GM20431 (cell line): ENCODE data around the gene PADI3.

Experiments used
- in situ Hi-C: fragments of 300-500 bp; cut with MseI, MboI; formaldehyde crosslinking; loops from one replicate; pipeline ENCODE4 v1.15.0; 2020; ENCODE audit warnings: low sequenced_read_pairs; ENCODE audit not compliant: unreplicated experiment

PADI3 gene

DNA sequence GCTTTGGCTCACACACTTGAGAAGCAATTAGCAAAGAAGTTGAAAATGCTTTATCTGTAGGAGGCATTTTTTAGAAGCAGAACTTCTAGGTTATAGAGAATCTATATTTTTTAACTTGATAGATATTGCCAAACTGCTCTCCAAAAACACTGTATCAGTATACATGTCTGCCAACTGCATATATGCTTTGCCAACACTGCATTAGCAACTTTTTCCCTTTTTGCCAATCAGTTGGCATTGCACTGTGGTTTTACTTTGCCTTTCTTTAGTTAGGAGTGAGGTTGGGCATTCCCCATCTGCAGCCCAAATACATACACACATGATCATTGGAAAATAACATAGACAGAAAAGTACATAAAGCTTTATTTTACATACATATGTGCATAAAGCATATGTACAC lies 15.0 kb downstream of the PADI3 start:
- in situ Hi-C loops = no loop called here

DNA sequence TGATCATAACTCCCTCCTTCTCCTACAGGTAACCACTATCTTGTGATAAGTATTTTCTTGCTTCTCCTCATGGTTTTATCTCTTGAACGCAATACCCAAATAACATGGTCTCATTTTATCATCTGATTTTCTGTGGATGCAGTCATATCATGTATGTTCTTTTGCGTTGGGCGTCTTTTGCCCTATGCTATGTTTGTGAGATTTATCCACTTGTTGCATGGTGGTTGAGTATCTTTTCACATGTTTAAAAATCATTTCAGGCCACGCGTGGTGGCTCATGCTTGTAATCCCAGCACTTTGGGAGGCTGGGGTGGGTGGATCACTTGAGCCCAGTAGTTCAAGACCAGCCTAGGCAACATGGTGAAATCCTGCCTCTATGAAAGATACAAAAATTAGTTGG lies 15.6 kb downstream of the PADI3 start:
- in situ Hi-C loops = no loop called here

DNA sequence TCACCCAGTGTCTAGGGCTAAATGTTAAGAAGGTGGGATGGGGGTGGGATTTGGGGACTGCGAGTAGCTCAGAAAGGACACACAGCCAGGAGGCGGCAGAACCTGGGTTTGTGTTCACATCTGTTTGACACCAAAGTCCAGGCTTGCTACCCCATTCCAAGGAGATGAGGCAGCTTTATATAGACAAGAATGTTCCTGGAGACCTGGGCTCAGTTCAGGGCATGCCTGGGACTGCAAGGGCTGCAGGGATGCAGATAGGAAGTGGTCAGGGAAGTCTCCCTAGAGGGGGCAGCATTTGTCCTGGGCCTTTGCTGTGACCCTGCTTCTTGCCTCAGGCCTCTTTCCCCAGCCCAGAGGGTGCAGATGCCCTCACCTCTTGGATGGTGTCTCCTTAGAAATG lies 16.3 kb downstream of the PADI3 start:
- in situ Hi-C loops = no loop called here

DNA sequence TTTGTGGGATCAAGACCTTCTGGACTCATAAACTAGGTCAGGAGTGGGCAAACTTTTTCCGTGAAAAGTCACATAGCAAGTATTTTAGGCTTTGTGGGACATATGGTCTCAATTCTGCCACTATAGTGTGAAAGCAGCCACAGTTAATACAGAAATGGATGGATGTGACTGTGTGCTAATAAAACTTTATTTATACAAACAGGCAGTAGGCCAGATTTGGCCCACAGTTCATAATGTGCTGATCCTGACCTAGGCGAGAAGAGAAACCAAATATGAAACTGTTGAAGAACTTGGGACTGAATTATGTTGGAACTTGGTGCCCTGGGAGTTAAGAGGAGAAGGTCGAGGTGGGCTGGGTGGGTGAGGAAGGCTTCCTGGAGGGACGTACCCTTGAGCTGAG lies 17.1 kb downstream of the PADI3 start:
- in situ Hi-C loops = no loop called here

DNA sequence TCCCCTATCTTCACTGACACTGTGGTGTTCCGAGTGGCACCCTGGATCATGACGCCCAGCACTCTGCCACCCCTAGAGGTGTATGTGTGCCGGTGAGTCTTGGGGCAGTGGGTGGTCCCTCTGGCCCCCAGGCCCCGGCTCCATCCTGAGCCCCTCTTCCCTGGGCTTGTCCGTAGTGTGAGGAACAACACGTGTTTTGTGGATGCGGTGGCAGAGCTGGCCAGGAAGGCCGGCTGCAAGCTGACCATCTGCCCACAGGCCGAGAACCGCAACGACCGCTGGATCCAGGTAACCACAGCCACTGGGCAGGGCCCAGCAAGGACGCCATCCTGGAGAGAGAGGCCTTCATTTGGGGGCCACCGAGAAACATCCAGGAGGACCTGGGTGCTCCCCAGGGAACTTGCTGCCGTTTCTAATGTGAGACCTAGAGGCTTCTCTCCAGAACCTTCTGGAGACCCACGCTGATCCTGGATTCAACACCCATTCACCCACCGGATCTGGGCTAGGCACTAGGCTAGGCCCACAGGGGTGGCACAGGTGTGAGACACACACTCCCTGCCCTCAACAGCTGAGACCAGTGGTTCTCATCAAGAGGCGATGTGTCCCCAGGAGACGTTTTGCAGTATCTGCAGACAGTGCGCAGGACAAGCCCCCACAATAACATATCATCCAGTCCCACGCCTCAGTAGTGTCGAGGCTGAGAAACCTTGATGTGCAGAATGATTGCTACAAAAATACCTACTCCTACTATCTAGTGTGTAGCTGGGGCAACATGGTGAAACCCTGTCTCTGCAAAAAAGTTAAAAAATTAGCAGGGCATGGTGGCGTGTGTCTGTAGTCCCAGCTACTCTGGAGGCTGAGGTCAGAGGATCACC lies 22.2 kb downstream of the PADI3 start:
- in situ Hi-C loops = no loop called here

DNA sequence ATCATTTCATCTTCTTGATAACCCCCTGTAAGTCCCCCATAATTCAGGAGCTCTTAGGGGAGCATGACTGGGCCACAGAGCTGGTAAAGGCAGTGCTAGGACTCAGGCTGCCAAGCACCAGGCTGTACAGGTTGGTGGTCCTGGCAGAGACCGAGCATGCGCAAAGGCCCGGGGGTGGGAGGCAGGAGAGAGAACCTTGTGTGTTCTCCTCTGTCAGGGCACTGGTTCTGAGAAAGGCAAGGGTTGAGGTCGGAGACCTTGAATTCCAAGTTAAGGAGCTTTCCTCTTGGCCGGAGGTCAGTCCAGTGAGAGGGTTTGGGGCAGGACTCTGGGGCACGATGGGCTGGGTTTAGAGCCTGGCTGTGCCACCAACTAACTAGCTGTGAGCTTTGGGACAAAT lies 23.2 kb downstream of the PADI3 start:
- in situ Hi-C loops = no loop called here

DNA sequence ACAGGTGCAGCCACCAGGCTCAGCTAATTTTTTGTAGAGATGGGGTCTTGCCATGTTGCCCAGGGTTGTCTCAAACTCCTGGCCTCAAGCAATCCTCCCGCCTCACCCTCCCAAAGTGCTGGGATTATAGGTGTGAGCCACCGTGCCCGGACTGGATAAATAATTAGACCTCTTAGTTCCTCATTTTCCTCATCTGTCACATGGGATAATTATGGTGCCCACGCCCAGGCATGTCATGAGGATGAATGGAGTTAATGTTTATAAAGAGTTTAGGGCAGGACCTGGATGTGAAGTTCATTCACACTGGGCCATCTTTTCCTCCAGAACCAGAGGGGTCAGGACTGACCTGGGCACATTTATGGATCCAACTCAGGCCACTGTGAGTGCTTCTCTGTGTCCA lies 23.7 kb downstream of the PADI3 start:
- in situ Hi-C loops = no loop called here

DNA sequence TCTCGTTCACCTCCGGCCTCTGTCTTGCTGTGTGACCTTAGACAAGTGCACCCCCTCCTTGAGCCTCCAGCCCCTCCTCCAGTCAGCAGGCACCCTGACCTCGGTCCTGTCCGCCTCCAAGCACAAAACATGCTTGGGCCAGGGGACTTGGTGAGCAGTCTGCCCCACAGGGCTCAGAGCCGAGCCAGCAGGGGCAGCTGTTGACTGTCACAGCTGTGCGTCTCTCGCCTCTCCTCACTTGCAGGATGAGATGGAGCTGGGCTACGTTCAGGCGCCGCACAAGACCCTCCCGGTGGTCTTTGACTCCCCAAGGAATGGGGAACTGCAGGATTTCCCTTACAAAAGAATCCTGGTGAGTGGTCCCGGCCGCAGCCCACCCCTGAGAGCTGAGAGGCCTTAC lies 24.2 kb downstream of the PADI3 start:
- in situ Hi-C loops = no loop called here

DNA sequence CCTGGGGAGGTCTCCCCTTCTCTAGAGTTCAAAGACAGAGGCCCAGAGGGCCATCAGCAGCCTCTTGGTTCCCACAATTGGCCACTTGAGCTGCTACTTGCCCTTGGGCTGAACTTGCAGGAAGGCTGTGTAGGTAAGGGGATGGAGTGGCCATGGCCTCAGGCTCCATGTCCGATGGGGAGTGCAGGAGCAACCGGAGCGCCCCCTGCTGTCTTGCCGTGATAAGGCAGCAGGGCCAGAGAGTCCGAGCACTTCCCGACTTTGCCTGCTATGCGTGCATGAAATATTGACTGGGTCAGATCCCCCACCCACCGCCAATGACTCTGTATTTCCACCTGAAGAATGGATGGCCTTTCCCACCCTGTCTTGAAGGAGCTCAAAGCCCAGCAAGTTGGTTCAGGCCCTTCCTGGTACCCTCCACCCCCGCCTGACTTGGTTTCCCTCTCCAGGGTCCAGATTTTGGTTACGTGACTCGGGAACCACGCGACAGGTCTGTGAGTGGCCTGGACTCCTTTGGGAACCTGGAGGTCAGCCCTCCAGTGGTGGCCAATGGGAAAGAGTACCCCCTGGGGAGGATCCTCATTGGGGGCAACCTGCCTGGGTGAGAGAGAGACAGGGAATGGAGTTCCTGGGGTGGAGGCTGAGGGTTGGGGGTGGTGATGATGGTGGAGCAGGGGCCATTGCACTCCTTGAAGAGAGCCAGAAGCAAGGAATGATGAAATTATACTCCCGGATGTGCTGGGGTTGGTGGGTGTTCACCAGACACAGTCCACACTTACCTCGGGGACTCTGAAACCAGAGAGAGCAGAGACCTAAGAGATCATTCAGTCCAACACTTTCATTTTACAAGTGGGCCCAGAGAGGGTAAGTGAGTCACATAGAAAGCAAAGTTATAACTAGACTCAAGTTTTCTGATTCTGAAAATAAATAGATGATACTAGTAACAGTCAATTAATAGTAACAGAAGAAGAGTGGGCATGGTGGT lies 25.6 kb downstream of the PADI3 start:
- in situ Hi-C loops = no loop called here

DNA sequence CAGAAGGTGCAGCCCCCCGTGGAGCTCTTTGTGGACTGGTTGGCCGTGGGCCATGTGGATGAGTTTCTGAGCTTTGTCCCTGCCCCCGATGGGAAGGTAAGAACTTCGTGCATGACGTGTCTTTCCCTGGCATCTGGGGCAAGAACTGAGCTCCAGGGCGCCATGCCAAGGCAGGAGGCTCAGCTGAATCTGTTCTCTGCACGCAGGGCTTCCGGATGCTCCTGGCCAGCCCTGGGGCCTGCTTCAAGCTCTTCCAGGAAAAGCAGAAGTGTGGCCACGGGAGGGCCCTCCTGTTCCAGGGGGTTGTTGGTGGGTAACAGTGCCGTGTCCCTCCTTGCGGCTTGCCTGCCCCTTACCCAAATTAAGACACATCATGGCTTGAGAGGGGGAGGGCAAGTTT lies 27.7 kb downstream of the PADI3 start:
- in situ Hi-C loops = no loop called here

DNA sequence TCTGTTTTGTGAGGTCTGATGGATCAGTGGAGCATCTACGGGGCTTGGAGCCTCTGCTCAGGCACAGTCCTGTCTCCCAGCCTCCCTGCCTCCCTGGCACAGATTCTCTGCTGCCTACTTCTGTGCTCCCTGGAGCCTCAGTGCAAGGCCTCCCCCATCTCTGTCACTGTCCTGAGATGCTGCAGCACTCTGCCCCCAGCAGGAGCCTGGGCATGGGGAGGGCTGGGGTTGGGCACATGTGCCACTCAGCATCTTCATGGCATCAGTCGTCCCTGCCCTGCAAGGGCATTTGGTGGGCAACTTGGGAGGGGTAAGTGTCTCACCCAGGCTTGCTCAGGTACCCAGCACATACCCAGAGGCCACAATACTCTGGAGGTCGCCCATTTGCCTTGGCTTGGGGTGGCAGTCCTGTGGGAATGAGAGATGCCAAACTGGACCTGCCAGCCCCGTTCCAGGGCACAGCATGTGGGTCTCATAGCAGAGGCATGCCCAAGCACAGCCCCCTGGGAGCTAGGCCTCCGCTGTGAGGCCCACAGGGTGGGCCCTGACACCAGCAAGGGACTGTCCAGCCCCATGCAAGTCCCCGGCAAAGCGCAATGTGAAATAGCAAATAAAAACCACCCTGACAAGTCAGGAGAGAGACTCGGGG lies 28.7 kb downstream of the PADI3 start:
- in situ Hi-C loops = no loop called here

DNA sequence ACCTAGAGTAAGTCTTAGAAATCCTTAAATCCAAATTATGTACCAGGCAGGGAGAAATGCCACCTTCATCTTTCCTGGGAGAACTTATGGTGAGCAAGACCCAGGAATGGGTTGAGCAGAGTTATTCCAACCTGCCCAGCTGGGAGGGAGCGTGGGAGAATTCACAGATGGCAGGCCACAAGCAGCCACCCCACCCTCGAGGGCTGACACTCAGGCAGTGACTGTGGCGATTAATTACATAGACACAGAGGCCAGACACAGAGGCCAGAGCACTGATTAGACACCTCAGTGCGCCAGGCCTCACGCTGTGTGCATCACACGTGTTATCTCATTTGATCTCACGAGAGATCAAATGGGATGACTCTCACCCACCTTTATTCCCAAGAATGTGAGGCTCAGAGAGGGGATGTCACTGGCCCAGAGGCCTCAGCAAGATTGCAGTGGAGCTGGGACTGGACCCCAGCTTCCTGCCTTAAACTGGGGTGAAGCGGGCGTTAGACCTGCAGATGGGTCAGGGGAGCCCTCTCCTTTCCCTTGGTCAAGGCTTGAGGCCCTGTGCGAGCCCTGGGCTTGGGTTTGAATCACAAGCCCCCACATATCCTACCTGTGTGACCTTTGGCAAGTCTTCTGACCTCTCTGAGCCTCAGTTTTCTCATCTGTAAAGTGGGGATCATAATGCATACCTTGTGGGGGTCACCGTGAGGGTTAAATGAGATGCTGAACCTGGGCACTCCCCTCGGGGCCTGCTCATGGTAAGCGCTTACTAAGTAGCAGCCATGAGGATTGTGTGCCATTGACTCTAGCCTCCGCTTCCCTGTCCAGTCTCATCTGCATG lies 30.3 kb downstream of the PADI3 start:
- in situ Hi-C loops = no loop called here

DNA sequence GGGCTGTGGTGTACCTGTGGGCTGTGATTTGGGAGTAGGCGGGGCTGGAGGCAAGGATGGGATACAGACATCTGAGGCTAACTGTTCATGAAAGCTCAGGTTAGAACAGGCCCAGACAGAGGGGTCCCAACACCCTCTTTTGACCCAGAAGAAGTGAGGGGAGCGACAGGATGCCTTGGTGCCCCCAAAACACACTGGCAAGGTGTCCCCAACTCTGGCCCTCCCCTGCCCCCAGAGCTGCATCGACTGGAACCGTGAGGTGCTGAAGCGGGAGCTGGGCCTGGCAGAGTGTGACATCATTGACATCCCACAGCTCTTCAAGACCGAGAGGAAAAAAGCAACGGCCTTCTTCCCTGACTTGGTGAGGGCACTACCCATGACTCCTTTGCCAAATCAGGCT lies 31.5 kb downstream of the PADI3 start:
- in situ Hi-C loops = no loop called here

DNA sequence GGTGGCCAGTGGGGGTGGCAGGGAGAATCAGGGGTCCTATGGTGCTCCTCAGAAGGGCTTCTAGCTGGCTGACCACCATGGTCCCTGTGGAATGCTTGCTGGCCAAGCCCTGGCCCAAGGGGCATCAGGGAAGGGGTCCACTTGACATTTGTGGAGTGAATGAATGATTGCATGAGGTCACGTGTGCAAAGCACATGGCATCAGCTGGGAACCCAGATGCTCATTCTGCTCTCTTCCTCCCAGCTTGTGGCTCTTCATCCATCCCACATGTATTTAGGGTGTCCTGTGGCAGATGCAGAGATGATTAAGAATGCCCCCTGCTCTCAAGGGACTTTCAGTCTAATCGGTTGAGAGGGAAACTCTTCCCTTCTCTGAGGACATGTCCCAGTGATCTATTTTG lies 32.0 kb downstream of the PADI3 start:
- in situ Hi-C loops = no loop called here

DNA sequence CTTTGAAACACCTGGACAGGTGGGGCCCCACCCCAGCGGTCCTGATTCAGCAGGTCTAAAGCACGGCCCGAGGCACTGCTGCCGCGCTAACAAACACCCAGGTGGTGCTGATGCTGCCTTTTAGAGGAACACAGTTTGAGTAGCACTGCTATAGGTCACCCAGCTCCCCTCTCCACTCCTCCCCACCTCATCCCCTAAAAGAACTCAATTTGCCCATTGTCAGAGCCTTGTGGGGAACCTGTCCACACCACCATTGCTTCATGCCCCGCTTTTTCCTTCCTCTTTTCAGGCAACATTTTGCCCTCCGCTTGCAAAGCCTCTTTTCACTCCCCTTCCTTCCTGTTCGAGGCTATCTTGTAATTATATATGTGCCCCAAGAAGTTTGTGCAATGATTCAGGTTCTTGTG lies 32.9 kb downstream of the PADI3 start:
- in situ Hi-C loops = no loop called here

DNA sequence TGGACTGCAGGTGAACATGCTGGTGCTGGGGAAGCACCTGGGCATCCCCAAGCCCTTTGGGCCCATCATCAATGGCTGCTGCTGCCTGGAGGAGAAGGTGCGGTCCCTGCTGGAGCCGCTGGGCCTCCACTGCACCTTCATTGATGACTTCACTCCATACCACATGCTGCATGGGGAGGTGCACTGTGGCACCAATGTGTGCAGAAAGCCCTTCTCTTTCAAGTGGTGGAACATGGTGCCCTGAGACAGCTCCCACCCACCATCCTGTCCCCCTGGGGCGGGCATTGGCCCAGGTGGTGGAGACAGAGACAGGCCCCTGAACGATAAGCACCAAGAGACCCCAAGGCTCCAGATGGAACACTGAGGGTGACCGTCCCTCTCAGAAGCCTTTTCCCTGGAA lies 33.9 kb downstream of the PADI3 start:
- in situ Hi-C loops = no loop called here

DNA sequence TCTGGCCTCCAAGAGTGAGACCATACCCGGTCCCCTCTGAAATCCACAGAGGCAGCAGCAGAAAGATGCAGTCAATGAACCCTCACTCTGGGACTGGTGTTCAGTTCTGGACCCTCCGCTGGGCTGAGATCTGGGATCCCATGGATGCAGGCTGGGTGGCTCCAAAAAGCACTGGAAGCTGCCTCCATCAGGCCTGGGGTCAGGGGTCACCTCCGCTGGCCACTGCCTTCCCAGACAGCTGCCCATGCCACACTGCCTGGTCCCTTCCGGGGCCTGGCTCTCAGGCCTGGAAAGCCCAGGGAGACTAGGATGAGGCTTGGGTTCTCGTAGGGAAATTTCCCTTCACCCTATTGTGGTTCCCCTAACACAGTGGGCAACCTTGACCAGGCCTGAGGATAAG lies 37.7 kb downstream of the PADI3 start:
- in situ Hi-C loops = no loop called here

DNA sequence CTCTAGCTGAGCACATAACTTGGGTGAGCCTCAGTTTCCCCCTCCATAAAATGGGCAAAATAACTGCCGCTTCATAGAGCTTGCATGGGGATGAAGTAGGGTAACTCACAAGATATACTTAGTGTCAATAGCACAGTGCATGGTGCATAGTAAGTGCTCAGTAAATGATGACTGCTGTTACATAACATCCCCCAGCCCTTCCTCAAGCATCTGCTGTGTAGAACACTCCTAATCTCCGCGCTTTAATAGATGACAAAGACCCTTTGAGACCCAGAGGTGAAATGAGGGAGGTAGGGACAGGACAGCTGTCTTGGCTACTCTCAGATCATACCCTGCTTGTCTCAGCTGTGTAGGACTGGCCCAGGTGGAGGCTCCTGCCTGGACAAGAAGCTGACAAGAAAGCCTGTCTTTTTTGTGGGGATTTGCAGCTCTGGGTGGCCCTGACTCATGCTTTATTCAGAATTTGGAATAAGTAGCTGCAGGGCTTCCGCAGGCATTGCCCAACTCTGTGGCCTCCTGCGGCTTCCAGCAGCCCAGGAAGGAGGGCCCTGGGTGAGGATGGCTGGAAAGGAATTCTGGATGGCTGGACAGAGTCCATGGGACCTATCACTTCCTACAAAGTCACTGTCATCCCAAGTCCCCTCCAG lies 38.4 kb downstream of the PADI3 start:
- in situ Hi-C loops = no loop called here

DNA sequence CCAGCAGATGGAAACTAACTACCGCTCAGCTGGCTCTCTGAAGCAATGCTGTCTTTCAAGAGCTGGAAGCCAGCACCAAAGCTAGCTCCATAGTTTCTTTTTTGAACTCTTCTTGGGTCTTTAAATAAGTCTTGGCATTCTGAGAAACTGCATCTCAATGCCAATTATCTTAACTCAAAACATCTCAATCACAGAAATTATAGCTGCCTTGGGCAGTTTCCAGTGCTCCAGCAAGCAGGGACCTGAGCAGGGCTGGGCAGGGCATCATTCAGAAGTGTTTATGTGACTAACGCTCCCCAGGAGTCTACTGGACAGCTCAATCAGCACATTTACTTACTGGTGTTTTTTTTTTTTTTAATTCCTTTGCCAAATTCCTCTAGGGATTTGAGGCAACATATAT lies 40.8 kb downstream of the PADI3 start:
- in situ Hi-C loops = no loop called here
